ENCODE results near the gene TXLNB. TPM values are rescaled to one million over a fixed set of nuclear protein-coding genes. Genes with fewer than 3 reads are reported as not detected.
"Not testable (repeated sequence)": the region's sequence is repeated elsewhere in the genome, so short reads cannot be mapped to it uniquely, and the experiment has no call there.

Gene TXLNB
- polyA plus RNA-seq, 1 of the 3 experiments (the other 2 are of a cell fraction), result 0.12 TPM

DNA sequence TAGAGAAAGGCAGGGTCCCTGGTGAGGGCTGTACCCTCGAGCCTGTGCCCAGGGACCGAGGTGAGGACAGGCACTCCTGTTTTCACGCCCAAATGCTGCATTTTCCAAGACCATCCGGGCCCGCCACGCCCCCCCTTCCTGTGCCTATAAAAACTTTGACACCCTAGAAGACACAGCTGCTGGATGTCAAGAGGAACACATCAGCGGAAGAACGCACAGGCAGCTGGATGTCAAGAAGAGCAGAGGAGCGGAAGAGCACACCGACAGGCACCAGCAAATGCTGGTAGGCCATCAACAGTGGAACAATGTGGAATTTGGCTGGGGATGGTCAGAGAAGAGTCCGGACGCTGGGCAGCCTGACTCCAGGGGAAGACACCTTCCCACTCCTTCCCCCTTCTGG, 56.1 kb downstream of the TXLNB start:
- no peak overlapping the region for H3K9ac ChIP-seq
- no peak overlapping the region for H2AFZ ChIP-seq (ENCODE audit: low read depth)
- peaks cover 5% of the 10 kb centered on the region; the same call in 1 of the 2 replicates for H3K27me3 ChIP-seq (ENCODE audit: insufficient read depth)
- no peaks in the 10 kb centered on the region for H3K9me2 ChIP-seq
- 29% methylated on average over 9 of the region's 12 CpGs for WGBS (ENCODE audit: low lambda C conversion rate)
- H3K27ac ChIP-seq (ENCODE audit: low read depth in 2 of 2, low read length in 1 of 2), result no peak overlapping the region
- H3K9me3 ChIP-seq, result no peaks in the 10 kb centered on the region
- H3F3A ChIP-seq (replicated peaks; ENCODE audit: insufficient read depth), result peaks cover 3% of the 10 kb centered on the region
- no peaks in the 10 kb centered on the region for H3K4me1 ChIP-seq (ENCODE audit: control insufficient read depth in 1 of 2, insufficient read depth in 2 of 2, low read depth in 1 of 2, low read length in 1 of 2)
- no peak for DNase-seq
- no peak overlapping the region for H3K4me2 ChIP-seq
- H4K20me1 ChIP-seq (ENCODE audit: insufficient read depth), result no peaks in the 10 kb centered on the region
- H3K36me3 ChIP-seq (replicated peaks in 1 of 2; ENCODE audit: control insufficient read depth in 1 of 2, insufficient read depth in 2 of 2, low read length in 1 of 2), result no peaks in the 10 kb centered on the region
- TF ChIP-seq FOXJ3 (CRISPR knock-in tag; IDR thresholded peaks at IDR 0.05) (no peak), TEAD4 (IDR thresholded peaks at IDR 0.05; ENCODE audit: borderline replicate concordance, insufficient read depth) (no peak), MXI1 (IDR thresholded peaks at IDR 0.05; ENCODE audit: low read depth, low read length) (no peak), RFX5 (IDR thresholded peaks at IDR 0.05; ENCODE audit: low read length) (no peak), SIN3A (IDR thresholded peaks at IDR 0.05; ENCODE audit: borderline replicate concordance, low read depth, low read length) (no peak)
- TF ChIP-seq, protein P1, sequence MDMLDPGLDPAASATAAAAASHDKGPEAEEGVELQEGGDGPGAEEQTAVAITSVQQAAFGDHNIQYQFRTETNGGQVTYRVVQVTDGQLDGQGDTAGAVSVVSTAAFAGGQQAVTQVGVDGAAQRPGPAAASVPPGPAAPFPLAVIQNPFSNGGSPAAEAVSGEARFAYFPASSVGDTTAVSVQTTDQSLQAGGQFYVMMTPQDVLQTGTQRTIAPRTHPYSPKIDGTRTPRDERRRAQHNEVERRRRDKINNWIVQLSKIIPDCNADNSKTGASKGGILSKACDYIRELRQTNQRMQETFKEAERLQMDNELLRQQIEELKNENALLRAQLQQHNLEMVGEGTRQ (IDR thresholded peaks at IDR 0.05; ENCODE audit: borderline replicate concordance, low read depth, low read length), result no peak
- TF ChIP-seq, protein P2, sequence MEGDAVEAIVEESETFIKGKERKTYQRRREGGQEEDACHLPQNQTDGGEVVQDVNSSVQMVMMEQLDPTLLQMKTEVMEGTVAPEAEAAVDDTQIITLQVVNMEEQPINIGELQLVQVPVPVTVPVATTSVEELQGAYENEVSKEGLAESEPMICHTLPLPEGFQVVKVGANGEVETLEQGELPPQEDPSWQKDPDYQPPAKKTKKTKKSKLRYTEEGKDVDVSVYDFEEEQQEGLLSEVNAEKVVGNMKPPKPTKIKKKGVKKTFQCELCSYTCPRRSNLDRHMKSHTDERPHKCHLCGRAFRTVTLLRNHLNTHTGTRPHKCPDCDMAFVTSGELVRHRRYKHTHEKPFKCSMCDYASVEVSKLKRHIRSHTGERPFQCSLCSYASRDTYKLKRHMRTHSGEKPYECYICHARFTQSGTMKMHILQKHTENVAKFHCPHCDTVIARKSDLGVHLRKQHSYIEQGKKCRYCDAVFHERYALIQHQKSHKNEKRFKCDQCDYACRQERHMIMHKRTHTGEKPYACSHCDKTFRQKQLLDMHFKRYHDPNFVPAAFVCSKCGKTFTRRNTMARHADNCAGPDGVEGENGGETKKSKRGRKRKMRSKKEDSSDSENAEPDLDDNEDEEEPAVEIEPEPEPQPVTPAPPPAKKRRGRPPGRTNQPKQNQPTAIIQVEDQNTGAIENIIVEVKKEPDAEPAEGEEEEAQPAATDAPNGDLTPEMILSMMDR (IDR thresholded peaks at IDR 0.05), result no peak
- TF ChIP-seq, protein P3, sequence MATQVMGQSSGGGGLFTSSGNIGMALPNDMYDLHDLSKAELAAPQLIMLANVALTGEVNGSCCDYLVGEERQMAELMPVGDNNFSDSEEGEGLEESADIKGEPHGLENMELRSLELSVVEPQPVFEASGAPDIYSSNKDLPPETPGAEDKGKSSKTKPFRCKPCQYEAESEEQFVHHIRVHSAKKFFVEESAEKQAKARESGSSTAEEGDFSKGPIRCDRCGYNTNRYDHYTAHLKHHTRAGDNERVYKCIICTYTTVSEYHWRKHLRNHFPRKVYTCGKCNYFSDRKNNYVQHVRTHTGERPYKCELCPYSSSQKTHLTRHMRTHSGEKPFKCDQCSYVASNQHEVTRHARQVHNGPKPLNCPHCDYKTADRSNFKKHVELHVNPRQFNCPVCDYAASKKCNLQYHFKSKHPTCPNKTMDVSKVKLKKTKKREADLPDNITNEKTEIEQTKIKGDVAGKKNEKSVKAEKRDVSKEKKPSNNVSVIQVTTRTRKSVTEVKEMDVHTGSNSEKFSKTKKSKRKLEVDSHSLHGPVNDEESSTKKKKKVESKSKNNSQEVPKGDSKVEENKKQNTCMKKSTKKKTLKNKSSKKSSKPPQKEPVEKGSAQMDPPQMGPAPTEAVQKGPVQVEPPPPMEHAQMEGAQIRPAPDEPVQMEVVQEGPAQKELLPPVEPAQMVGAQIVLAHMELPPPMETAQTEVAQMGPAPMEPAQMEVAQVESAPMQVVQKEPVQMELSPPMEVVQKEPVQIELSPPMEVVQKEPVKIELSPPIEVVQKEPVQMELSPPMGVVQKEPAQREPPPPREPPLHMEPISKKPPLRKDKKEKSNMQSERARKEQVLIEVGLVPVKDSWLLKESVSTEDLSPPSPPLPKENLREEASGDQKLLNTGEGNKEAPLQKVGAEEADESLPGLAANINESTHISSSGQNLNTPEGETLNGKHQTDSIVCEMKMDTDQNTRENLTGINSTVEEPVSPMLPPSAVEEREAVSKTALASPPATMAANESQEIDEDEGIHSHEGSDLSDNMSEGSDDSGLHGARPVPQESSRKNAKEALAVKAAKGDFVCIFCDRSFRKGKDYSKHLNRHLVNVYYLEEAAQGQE (IDR thresholded peaks at IDR 0.05; ENCODE audit: low read depth, low read length), result no peak
- TF ChIP-seq, protein P4, sequence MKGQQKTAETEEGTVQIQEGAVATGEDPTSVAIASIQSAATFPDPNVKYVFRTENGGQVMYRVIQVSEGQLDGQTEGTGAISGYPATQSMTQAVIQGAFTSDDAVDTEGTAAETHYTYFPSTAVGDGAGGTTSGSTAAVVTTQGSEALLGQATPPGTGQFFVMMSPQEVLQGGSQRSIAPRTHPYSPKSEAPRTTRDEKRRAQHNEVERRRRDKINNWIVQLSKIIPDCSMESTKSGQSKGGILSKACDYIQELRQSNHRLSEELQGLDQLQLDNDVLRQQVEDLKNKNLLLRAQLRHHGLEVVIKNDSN (IDR thresholded peaks at IDR 0.05; ENCODE audit: borderline replicate concordance, low read depth), result no peak
- no peaks in the 10 kb centered on the region for H3K79me2 ChIP-seq (ENCODE audit: insufficient read depth)
- POLR2A ChIA-PET, result no interaction called here
- no peak overlapping the region for H3K4me3 ChIP-seq (ENCODE audit: low read depth in 2 of 2, low read length in 1 of 2)
- CTCF ChIA-PET, result no interaction called here

DNA sequence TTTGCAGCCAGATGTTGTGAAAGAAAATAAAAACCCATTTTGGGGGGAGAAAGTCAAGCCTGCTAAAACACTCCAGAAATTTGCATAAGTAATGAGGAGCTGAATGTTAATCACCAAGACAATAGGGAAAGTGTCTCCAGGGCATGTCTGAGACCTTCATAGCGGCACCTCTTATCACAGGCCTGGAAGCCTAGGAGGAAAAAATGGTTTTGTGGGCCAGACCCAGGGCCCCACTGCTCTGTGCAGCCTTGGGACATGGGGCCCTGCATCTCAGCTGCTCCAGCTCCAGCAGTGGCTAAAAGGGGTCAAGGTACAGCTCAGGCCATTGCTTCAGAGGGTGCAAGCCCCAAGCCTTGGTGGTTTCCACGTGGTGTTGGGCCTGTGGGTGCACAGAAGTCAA, 57.6 kb downstream of the TXLNB start:
- H3K4me2 ChIP-seq; H3K9me2 ChIP-seq; H2AFZ ChIP-seq (ENCODE audit: low read depth); H4K20me1 ChIP-seq (ENCODE audit: insufficient read depth); H3K27ac ChIP-seq (ENCODE audit: low read depth in 2 of 2, low read length in 1 of 2); H3K79me2 ChIP-seq (ENCODE audit: insufficient read depth); H3K36me3 ChIP-seq (replicated peaks in 1 of 2; ENCODE audit: control insufficient read depth in 1 of 2, insufficient read depth in 2 of 2, low read length in 1 of 2); H3K4me3 ChIP-seq (ENCODE audit: low read depth in 2 of 2, low read length in 1 of 2); POLR2A ChIA-PET; H3K9ac ChIP-seq; H3K9me3 ChIP-seq; H3K27me3 ChIP-seq (ENCODE audit: insufficient read depth); H3F3A ChIP-seq (replicated peaks; ENCODE audit: insufficient read depth); H3K4me1 ChIP-seq (ENCODE audit: control insufficient read depth in 1 of 2, insufficient read depth in 2 of 2, low read depth in 1 of 2, low read length in 1 of 2); DNase-seq: not testable (repeated sequence)
- WGBS (ENCODE audit: low lambda C conversion rate), result 11% methylated on average over 2 of the region's 2 CpGs
- CTCF ChIA-PET, result interaction anchor here (0.6 kb wide), 1 partner anchor 421 kb away, joined by 3 read pairs; no protein-coding TSS in a partner anchor
